SW 1271 (cell line): ENCODE measurements around the gene SPATA7.
A peak's percentile ranks its signal among the peaks of the same experiment; 100 is the strongest.
"Not testable (repeated sequence)": the region's sequence is repeated elsewhere in the genome, so short reads cannot be mapped to it uniquely, and the experiment has no call there.

Source experiments
- DNase-seq, 2 experiments: peaks; one replicate each; lab custom pipeline; 2025; lab: John Stamatoyannopoulos, UW

The SPATA7 gene, protein sequence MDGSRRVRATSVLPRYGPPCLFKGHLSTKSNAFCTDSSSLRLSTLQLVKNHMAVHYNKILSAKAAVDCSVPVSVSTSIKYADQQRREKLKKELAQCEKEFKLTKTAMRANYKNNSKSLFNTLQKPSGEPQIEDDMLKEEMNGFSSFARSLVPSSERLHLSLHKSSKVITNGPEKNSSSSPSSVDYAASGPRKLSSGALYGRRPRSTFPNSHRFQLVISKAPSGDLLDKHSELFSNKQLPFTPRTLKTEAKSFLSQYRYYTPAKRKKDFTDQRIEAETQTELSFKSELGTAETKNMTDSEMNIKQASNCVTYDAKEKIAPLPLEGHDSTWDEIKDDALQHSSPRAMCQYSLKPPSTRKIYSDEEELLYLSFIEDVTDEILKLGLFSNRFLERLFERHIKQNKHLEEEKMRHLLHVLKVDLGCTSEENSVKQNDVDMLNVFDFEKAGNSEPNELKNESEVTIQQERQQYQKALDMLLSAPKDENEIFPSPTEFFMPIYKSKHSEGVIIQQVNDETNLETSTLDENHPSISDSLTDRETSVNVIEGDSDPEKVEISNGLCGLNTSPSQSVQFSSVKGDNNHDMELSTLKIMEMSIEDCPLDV

DNA sequence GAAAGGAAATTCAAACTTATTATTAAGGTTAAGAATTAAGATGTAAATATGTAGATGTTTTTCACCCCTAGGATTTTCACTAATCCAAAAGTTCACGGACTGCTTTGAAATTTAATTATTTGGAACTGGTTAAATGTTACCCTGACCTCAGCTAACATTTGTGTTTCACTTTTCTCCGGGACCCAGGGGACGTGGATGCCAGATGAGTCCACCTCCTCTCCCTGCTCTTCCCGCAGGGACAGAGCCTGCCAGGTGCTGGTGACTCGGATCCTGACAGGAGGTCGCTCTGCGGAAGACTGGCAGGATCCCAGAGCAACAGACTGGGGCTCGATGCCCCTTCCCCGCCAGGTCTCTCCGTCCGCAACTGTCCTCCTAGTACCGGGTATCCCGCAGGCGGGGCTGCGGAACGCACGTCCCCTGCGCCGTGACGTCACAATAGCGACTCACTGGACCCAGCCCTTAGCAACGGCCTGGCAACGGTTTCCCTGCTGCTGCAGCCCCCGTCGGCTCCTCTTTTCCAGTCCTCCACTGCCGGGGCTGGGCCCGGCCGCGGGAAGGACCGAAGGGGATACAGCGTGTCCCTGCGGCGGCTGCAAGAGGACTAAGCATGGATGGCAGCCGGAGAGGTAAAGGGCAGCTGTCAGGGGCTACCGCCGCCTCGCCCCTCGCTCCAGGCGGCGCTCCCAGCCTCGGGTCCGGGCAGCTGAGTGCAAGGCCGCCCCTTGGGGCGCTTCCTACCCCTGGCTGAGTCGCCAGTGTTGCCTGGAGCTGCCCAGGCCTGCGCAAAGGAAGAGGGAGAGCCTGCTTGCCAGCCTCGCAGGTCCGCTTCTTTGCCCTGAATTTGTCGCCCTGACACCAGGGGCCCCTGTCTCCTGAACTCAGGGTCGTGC lies at the start of gene SPATA7:
TSS of gene SPATA7 (plus strand) at position 446 of the 890 bp plus-strand sequence. CDS start at position 608, 162 bp downstream.
- DNase-seq = peak; percentile 72 to 85

DNA sequence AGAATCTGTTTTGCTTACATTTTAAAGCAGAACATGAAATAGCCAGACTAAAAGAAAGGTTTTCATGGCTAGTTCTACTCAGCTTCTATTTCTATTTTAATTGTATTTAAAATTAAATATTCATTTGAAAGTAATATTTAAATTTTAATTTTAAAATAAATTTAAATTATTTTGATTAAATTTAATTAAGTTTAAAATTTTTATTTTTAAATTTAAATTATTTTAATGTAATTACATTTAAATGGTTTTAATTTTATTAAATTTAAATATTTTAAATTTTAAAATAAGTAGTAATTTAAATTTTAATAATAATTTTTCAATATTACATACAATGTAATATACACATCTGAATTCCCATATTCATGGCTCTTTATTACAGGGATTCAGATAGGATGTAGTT lies 45.1 kb upstream of the SPATA7 start:
- DNase-seq = no peak

- DNase-seq = no peak
Observed at GRCh38 chr14:88342980-88343379, 42.5 kb upstream of the SPATA7 start.

GRCh38 chr14:88346048-88346639 lies 39.3 kb upstream of the SPATA7 start:
- DNase-seq = no peak

GRCh38 chr14:88348546-88348945 lies 36.9 kb upstream of the SPATA7 start:
- DNase-seq = no peak

GRCh38 chr14:88351966-88352691 lies 33.3 kb upstream of the SPATA7 start:
- no peak for DNase-seq

DNA sequence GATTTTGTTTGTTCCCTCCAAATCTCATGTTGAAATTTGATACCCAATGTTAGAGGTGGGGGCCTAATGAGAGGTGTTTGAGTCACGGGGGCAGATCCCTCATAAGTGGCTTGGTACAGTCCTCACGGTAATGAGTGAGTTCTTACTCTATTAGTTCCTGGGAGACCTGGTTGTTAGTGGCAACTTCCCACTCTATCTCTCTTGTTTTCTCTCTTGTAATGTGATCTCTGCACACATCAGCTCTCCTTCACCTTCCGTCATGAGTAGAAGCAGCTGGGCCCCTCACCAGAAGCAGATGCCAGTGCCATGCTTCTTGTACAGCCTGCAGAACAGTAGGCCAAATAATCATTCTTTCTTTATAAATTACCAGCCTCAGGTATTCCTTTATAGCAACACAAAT lies 32.8 kb upstream of the SPATA7 start:
- DNase-seq = no peak

- no peak for DNase-seq
Observed at GRCh38 chr14:88354358-88354757, 31.1 kb upstream of the SPATA7 start.

GRCh38 chr14:88359500-88359899 lies 26.0 kb upstream of the SPATA7 start:
- no peak for DNase-seq

- DNase-seq = no peak
Observed at GRCh38 chr14:88363644-88364043, 21.8 kb upstream of the SPATA7 start.

DNA sequence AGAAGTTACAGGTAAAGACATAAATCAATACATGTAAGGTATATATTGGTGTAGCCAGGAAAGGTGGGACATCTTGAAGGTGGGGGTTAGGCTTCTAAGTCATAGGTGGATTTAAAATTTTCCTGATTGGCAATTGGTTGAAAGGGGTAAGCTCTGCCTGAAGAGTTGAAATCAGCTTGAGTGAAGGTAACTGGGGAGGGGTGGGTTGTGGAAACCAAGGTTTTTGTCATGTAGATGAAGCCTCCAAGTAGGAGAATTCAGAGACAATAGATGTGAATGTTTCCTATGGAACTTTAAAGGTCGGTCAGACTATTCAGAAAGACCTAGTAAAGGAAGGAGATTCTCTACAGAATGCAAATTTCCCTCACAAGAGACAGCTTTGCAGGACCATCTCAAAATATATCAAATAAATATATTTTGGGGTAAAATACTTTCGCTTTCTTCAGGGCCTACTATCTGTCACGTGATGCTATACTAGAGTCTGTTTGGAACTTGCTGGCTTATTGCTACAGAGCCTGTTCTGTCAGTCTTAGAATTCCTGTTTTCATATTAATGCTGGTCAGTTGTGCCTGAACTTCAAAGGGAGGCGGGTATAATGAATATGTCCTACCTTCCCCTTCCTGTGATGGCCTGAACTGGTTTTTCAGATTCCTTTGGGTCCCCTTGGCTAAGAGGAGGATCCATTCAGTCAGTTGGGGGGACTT lies 20.6 kb upstream of the SPATA7 start:
- DNase-seq = no peak

GRCh38 chr14:88369496-88369895 lies 16.0 kb upstream of the SPATA7 start:
- DNase-seq = no peak

- no peak for DNase-seq
Observed at GRCh38 chr14:88379706-88380343, 5.6 kb upstream of the SPATA7 start.

DNA sequence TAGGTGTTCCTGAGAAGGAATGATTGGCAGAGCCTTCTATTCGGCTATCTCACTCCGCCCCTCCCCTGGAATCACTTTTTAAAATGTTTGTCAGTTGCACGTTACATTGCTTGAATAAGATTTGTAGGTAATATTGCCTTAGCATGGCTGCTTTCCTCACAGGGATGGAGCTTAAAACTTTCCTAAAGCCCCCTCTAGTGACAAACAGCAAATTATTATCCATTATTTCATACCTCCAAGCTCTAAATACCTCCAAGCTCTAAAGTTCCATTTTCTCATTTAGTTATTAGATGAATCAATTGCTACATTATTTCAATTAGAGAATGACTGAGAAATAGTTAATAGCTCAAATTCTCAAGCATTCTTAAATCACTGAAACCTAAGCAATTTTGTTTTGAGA lies 5.1 kb upstream of the SPATA7 start:
- DNase-seq = no peak

- not testable (repeated sequence) for DNase-seq
Observed at GRCh38 chr14:88381634-88382033, 3.8 kb upstream of the SPATA7 start.

- DNase-seq = no peak
Observed at GRCh38 chr14:88384718-88385117, 739 bp upstream of the SPATA7 start.

DNA sequence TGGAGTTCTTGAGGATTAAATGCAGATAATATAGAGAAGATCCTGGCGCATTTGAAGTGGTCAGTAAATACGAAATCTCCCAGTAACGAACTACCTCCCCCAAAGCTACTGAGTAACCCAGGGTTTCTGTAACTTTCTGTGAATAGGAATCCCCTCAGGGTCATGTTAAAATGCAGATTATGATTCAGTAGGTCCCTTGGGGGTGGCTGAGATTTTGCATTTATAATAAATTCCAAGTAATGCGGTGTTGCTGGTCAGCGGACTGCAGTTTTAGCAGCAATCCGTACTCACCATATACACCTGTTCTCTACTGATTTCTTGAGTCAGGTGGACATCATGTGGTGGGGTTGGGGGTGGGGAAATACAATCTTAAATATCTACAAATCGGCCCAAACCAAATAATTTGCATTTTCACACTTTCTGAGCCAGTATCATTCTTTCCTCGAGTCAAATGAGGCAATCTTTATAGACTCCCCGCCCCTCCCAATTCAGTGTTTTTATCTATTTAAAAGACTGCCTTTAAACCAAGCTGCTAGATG lies 868 bp downstream of the SPATA7 start:
- no peak for DNase-seq

DNA sequence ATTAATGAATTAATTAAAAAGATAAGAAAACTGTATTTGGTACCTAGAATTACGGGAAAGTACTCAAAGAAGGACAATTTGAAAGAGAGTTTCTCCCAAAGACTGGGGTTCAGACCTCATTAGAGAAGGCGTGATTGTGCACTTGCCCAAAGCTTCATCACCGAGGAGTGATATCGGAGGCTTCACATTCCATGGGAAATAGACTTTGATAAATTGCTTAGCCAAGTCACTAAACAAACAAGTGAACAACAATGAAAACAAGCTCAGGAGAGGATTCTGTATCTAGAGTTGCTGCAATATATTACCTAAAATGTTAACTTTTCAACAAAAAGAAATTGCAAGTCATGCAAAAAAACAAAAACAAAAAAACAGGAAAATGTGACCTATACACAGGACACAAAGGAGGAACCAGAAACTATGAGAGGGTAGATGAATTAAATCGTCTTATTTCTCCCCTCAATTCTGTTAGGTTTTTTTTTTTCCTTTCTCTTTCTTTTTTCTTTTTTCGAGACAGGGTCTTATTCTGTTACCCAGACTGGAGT lies 3.4 kb downstream of the SPATA7 start:
- DNase-seq = no peak

- no peak for DNase-seq
Observed at GRCh38 chr14:88392609-88393008, 7.2 kb downstream of the SPATA7 start.

DNA sequence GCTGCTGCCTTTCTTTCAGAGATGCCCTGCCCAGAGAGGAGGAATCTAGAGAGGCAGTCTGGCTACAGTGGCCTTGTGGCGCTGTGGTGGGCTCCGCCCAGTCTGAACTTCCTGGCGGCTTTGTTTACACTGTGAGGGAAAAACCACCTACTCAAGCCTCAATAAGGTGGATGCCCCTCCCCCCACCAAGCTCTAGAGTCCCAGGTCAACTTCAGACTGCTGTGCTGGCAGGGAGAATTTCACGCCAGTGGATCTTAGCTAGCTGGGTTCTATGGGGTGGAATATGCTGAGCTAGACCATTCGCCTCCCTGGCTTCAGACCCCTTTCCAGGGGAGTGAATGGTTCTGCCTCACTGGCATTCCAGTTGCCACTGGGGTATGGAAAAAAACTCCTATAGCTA lies 25.6 kb downstream of the SPATA7 start:
- DNase-seq = no peak
